Mesodermal cell (in vitro differentiated cells): ENCODE results near the gene MCM3AP. TPM values are rescaled to one million over a fixed set of nuclear protein-coding genes. Genes with fewer than 3 reads are reported as not detected.

Experiments
- H3K27ac ChIP-seq: 2 replicates; pipeline ENCODE4 v1.7.0; 2013; ENCODE audit warnings: mild to moderate bottlenecking, low read depth, low read length, moderate library complexity; ENCODE audit not compliant: severe bottlenecking
- H3K36me3 ChIP-seq: 2 replicates; pipeline ENCODE4 v1.7.1; 2013; ENCODE audit warnings: mild to moderate bottlenecking, low read length, moderate library complexity; ENCODE audit not compliant: control insufficient read depth, insufficient read depth
- H3K4me1 ChIP-seq: one replicate; pipeline ENCODE4 v1.7.1; 2013; ENCODE audit warnings: mild to moderate bottlenecking, low read length; ENCODE audit not compliant: insufficient read depth, control insufficient read depth, poor library complexity, severe bottlenecking
- H3K4me3 ChIP-seq: 2 replicates; pipeline ENCODE4 v1.7.0; 2013; ENCODE audit warnings: low read length, control low read depth, mild to moderate bottlenecking; ENCODE audit not compliant: insufficient read depth, poor library complexity, severe bottlenecking; ENCODE audit errors: extremely low read depth
- H3K9me3 ChIP-seq: 2 replicates; pipeline ENCODE4 v1.7.1; 2013; ENCODE audit warnings: mild to moderate bottlenecking, low read length, moderate library complexity; ENCODE audit not compliant: control insufficient read depth
- WGBS, 2 experiments: methylation state at CpG; one replicate each; pipeline ENCODE4 v1.1.5; 2013; ENCODE audit warnings: missing lambda C conversion rate in 2 of 2; ENCODE audit not compliant: insufficient coverage in 2 of 2; 5-methylcytosine and 5-hydroxymethylcytosine counted together
- polyA plus RNA-seq, 2 experiments: library from polyadenylated mRNA; stranded (reverse); fragments of 50-300 nt; gene quantifications; one replicate each; pipeline ENCODE4 v1.2.3, GENCODE V29; 2013

MCM3AP gene
- polyA plus RNA-seq (2013, experiment 1 of 2) = 72.4 TPM
- 61.0 TPM for polyA plus RNA-seq (2013, experiment 2 of 2)

DNA sequence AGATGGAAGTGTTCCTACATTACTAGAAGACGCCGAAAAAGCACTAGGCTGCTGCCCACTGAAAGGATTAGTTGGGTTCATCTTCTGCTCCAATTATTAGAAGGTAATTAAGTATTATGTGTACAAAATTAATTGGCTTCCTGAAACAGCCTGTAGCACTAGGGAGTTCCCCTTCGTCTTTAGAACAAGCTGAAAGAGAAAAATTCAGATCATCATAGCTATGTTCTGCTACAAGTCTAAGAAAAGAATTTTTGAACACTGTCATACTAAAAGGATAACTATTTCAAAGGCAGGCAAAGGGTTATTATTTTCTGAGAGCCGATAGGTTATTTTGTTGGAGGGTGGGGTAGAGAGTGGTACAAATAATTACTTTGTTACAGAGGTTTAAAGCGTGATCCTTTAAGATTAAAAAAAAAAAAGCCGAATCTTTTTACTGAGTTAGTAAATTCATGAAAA, at the start of gene MCM3AP:
Gene MCM3AP, minus strand, starts transcription at position 406 of the 456 bp plus-strand sequence. Its CDS starts 325 bp downstream, at position 81.
- Histone ChIP-seq H3K4me3 (peak within 1 kb of the TSS; percentile 72), H3K9me3 (no peaks in the 10 kb centered on the region), H3K4me1 (peaks cover 34% of the 10 kb centered on the region), H3K36me3 (peaks cover 53% of the 10 kb centered on the region), H3K27ac (peak within 1 kb of the TSS; percentile 96)
- WGBS, 2 experiments = 54 to 67% methylated on average over 2 to 3 of the region's 6 CpGs

DNA sequence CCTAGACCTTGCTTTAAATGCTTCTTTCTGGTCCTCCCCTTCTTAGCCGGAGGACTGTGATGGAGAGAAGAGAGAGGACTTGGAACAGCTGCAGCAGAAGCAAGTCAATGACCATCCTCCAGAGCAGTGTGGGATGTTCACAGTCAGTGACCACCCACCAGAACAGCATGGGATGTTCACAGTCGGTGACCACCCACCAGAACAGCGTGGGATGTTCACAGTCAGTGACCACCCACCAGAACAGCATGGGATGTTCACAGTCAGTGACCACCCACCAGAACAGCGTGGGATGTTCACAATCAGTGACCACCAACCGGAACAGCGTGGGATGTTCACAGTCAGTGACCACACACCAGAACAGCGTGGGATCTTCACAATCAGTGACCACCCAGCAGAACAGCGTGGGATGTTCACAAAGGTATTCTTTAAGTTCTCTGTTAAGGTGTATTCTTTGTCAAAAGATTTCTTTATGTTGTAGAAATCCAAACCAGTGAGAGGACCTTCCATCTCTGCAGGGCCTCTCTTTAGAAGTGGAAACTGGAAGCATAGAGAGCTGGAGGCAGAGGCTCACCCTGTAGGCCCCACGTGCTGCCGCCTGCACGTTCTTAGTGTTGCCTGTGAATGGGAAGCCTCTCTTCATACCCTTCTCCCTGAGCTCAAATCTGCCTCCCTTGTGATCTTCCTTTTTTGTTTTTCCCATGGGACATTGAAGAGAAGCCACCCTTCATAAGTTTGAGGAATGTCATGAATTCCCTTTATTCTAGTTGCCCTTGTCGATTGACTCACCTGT, 49.1 kb upstream of the MCM3AP start:
- Histone ChIP-seq H3K9me3 (no peaks in the 10 kb centered on the region), H3K4me1 (no peaks in the 10 kb centered on the region), H3K4me3 (no peak overlapping the region), H3K27ac (no peak overlapping the region), H3K36me3 (peaks cover 86% of the 10 kb centered on the region)
- WGBS, 2 experiments = 93 to 94% methylated on average over 9 to 10 of the region's 12 CpGs

GRCh38 chr21:46329796-46330195, 44.4 kb upstream of the MCM3AP start:
- peaks cover 64% of the 10 kb centered on the region for H3K36me3 ChIP-seq
- no peak overlapping the region for H3K4me3 ChIP-seq
- H3K9me3 ChIP-seq = no peaks in the 10 kb centered on the region
- H3K27ac ChIP-seq = no peak overlapping the region
- H3K4me1 ChIP-seq = peaks cover 7% of the 10 kb centered on the region
- 89 to 100% methylated on average over 1 to 2 of the region's 2 CpGs for WGBS, 2 experiments

DNA sequence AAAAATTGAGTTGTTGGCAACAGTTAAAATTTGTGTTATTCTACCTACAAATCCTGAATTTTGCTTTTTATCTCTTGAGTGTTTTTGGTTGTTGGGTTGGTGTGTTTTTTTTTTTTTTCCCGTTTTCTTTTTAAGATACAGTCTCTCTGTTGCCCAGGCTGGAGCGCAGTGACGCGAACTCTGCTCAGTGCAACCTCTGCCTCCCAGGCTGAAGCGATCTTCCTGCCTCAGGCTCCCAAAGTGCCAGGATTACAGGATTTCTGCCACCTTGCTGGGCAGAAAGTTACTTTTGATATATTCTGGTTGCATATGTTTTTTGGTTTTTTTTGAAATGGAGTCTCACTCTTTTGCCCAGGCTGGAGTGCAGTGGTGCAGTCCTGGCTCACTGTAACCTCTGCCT, 42.7 kb upstream of the MCM3AP start:
- H3K4me3 ChIP-seq = no peak overlapping the region
- no peak overlapping the region for H3K27ac ChIP-seq
- no peaks in the 10 kb centered on the region for H3K9me3 ChIP-seq
- H3K4me1 ChIP-seq = peaks cover 7% of the 10 kb centered on the region
- peaks cover 52% of the 10 kb centered on the region for H3K36me3 ChIP-seq
- 85 to 96% methylated on average over 4 to 5 of the region's 5 CpGs for WGBS, 2 experiments

DNA sequence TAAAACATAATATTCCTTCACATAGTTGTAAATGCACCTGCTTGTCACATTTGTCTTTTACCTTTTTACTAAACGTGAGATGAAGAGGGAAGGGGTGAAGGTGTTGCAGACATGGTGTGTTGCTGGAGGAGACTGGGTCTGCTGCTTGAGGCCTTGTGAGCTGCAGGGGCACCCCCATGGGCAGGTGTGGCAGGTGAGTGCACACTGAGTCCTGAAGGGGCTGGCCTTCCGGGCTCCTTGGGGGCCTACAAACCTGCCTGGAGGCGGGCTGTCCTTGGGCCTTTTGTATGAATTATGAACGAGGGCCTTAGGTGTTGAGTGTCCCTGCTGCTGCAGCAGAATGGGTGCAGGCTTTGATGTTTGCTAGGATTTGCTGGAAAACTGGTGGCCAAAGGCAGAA, 42.3 kb upstream of the MCM3AP start:
- no peaks in the 10 kb centered on the region for H3K9me3 ChIP-seq
- H3K4me3 ChIP-seq = no peak overlapping the region
- 97 to 100% methylated on average over 1 to 3 of the region's 4 CpGs for WGBS, 2 experiments
- peaks cover 7% of the 10 kb centered on the region for H3K4me1 ChIP-seq
- peaks cover 52% of the 10 kb centered on the region for H3K36me3 ChIP-seq
- no peak overlapping the region for H3K27ac ChIP-seq

DNA sequence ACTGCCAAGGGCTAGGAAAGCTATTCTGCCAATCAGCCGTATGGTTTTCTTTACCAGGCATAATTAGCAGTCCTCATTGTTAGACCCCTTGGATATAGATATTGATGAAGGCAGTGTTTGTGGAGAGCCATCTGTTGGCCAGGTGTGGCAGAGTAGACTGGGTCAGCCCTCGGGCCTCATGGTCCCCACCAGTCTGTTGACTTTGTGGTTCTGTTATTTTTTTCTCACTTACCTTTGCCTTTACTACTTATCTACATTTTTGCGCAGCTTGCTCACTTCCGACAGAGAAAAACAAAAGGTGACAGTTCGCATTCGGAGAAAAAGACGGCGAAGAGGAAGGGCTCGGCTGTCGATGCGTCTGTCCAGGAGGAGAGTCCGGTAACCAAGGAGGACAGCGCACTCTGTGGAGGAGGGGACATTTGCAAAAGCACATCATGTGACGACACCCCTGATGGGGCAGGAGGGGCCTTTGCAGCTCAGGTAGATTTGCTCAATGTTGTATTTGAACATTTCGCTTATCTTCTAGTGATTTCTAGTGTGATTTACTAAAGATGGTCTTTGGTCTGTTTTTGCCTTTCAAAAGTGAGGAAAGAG, 40.8 kb upstream of the MCM3AP start:
- no peak overlapping the region for H3K4me3 ChIP-seq
- peaks cover 37% of the 10 kb centered on the region for H3K36me3 ChIP-seq
- H3K9me3 ChIP-seq = no peaks in the 10 kb centered on the region
- peaks cover 14% of the 10 kb centered on the region for H3K4me1 ChIP-seq
- WGBS, 2 experiments = 94 to 98% methylated on average over 13 of the region's 15 CpGs
- H3K27ac ChIP-seq = no peak overlapping the region

GRCh38 chr21:46325073-46325912, 39.9 kb upstream of the MCM3AP start:
- H3K36me3 ChIP-seq = peaks cover 30% of the 10 kb centered on the region
- H3K4me1 ChIP-seq = peaks cover 20% of the 10 kb centered on the region
- 11 to 13% methylated on average over 31 to 35 of the region's 43 CpGs for WGBS, 2 experiments
- no peaks in the 10 kb centered on the region for H3K9me3 ChIP-seq
- peak overlapping the region; percentile 89 for H3K4me3 ChIP-seq
- H3K27ac ChIP-seq = peak overlapping the region; percentile 79

GRCh38 chr21:46324390-46325072, 39.1 kb upstream of the MCM3AP start:
- H3K4me3 ChIP-seq = peak overlapping the region; percentile 89
- no peaks in the 10 kb centered on the region for H3K9me3 ChIP-seq
- peak overlapping the region; percentile 97 for H3K27ac ChIP-seq
- 0 to 1% methylated on average over 76 to 79 of the region's 98 CpGs for WGBS, 2 experiments
- H3K36me3 ChIP-seq = peaks cover 23% of the 10 kb centered on the region
- peaks cover 20% of the 10 kb centered on the region for H3K4me1 ChIP-seq

DNA sequence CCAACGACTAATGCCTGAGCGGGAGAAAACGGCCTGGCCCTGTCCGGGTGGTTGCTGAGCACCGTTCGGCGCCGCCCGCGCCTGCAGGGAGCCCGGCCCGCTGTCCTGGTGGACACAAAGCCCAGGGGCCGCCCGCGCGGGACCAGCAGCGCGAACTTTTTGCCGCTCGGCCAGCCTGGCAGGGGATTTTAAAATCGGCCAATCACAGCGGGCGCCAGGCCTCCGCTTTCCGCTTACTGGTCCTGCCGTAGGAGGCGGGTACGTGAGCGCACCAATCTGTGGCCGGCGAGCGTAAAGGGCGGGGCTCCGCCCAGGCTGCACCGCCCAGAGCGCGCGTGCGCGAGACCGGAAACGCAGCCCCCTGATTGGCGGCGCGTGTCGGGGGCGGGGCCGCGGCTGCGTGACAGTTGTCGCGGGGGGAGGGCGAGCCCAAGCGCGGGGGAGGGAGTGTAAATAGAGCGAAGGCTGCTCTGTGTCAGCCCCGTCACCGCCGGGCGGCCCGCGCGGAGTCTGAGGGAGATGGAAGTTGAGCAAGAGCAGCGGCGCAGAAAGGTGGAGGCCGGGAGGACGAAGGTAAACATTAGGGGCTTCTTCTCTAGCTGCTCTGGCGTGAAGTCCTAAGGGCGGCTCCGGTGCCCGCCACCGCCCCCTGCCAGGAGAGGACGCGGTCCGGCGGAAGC, 38.4 kb upstream of the MCM3AP start, which contains the start of the genes C21orf58 and PCNT:
Gene C21orf58, minus strand, starts transcription at position 161 of the 680 bp plus-strand sequence. CDS start 1,132 bp downstream, outside the sequence.
Gene PCNT, plus strand, starts transcription at position 447 of the 680 bp plus-strand sequence. Its CDS starts 73 bp downstream, at position 520.
- Histone ChIP-seq H3K36me3 (peaks cover 17% of the 10 kb centered on the region), H3K27ac (peak within 1 kb of the TSS; percentile 97), H3K4me1 (peaks cover 20% of the 10 kb centered on the region), H3K9me3 (no peaks in the 10 kb centered on the region), H3K4me3 (peak within 1 kb of the TSS; percentile 89)
- 0% methylated on average over 69 to 72 of the region's 76 CpGs for WGBS, 2 experiments
